Measurements from ENCODE around the gene DCAF12. TPM values are rescaled to one million over a fixed set of nuclear protein-coding genes. Genes with fewer than 3 reads are reported as not detected.

The DCAF12 gene
- total RNA-seq, 1 donor from 2014 or later = 52.6 TPM

- no peak overlapping the region for H3K4me3 Mint-ChIP-seq
- H3K9me3 Mint-ChIP-seq = no peaks in the 10 kb centered on the region
- TF ChIP-seq CTCF (conservative IDR thresholded peaks at IDR 0.05) = no peak
- no peak for DNase-seq (ENCODE audit: low read depth, low spot score)
- no peaks in the 10 kb centered on the region for H3K27me3 Mint-ChIP-seq (ENCODE audit: low read depth)
- no peak overlapping the region for H3K27ac Mint-ChIP-seq (ENCODE audit: unreplicated experiment)
- H3K4me1 Mint-ChIP-seq = no peaks in the 10 kb centered on the region
- H3K36me3 Mint-ChIP-seq (ENCODE audit: low read depth) = no peaks in the 10 kb centered on the region
Observed at GRCh38 chr9:34163434-34163833, 36.9 kb upstream of the DCAF12 start.

GRCh38 chr9:34158362-34158869 lies 31.9 kb upstream of the DCAF12 start:
- no peak overlapping the region for H3K4me3 Mint-ChIP-seq
- no peak for DNase-seq (ENCODE audit: low read depth, low spot score)
- no peak for TF ChIP-seq CTCF (conservative IDR thresholded peaks at IDR 0.05)
- no peaks in the 10 kb centered on the region for H3K9me3 Mint-ChIP-seq
- no peaks in the 10 kb centered on the region for H3K27me3 Mint-ChIP-seq (ENCODE audit: low read depth)
- no peaks in the 10 kb centered on the region for H3K4me1 Mint-ChIP-seq
- H3K36me3 Mint-ChIP-seq (ENCODE audit: low read depth) = no peaks in the 10 kb centered on the region
- H3K27ac Mint-ChIP-seq (ENCODE audit: unreplicated experiment) = no peak overlapping the region

- Mint-ChIP-seq H3K36me3 (ENCODE audit: low read depth) (no peaks in the 10 kb centered on the region), H3K4me1 (no peaks in the 10 kb centered on the region), H3K27ac (ENCODE audit: unreplicated experiment) (no peak overlapping the region), H3K27me3 (ENCODE audit: low read depth) (no peaks in the 10 kb centered on the region), H3K4me3 (no peak overlapping the region), H3K9me3 (no peaks in the 10 kb centered on the region)
- no peak for TF ChIP-seq CTCF (conservative IDR thresholded peaks at IDR 0.05)
- DNase-seq (ENCODE audit: low read depth, low spot score) = no peak
Observed at GRCh38 chr9:34157898-34158297, 31.4 kb upstream of the DCAF12 start.

- Mint-ChIP-seq H3K4me1 (no peaks in the 10 kb centered on the region), H3K27ac (ENCODE audit: unreplicated experiment) (no peak overlapping the region), H3K4me3 (no peak overlapping the region), H3K36me3 (ENCODE audit: low read depth) (no peaks in the 10 kb centered on the region), H3K27me3 (ENCODE audit: low read depth) (no peaks in the 10 kb centered on the region), H3K9me3 (no peaks in the 10 kb centered on the region)
- DNase-seq (ENCODE audit: low read depth, low spot score) = no peak
- no peak for TF ChIP-seq CTCF (conservative IDR thresholded peaks at IDR 0.05)
Observed at GRCh38 chr9:34157318-34157717, 30.8 kb upstream of the DCAF12 start.

GRCh38 chr9:34154057-34154456 lies 27.6 kb upstream of the DCAF12 start:
- H3K4me3 Mint-ChIP-seq = no peak overlapping the region
- no peak overlapping the region for H3K27ac Mint-ChIP-seq (ENCODE audit: unreplicated experiment)
- H3K27me3 Mint-ChIP-seq (ENCODE audit: low read depth) = no peaks in the 10 kb centered on the region
- H3K9me3 Mint-ChIP-seq = no peaks in the 10 kb centered on the region
- no peaks in the 10 kb centered on the region for H3K36me3 Mint-ChIP-seq (ENCODE audit: low read depth)
- no peak for TF ChIP-seq CTCF (conservative IDR thresholded peaks at IDR 0.05)
- DNase-seq (ENCODE audit: low read depth, low spot score) = no peak
- H3K4me1 Mint-ChIP-seq = no peaks in the 10 kb centered on the region

GRCh38 chr9:34151398-34151797 lies 24.9 kb upstream of the DCAF12 start:
- no peak overlapping the region for H3K27ac Mint-ChIP-seq (ENCODE audit: unreplicated experiment)
- H3K9me3 Mint-ChIP-seq = no peaks in the 10 kb centered on the region
- TF ChIP-seq CTCF (conservative IDR thresholded peaks at IDR 0.05) = no peak
- H3K4me3 Mint-ChIP-seq = no peak overlapping the region
- no peaks in the 10 kb centered on the region for H3K4me1 Mint-ChIP-seq
- H3K27me3 Mint-ChIP-seq (ENCODE audit: low read depth) = no peaks in the 10 kb centered on the region
- no peaks in the 10 kb centered on the region for H3K36me3 Mint-ChIP-seq (ENCODE audit: low read depth)
- no peak for DNase-seq (ENCODE audit: low read depth, low spot score)

Measured in neural crest cell (in vitro differentiated cells).